HG03060 (cell line): Measurements from ENCODE around the gene USP15.
"Not testable (repeated sequence)": the region's sequence is repeated elsewhere in the genome, so short reads cannot be mapped to it uniquely, and the experiment has no call there.

Experiments
- ATAC-seq: cut with Tn5 transposase; IDR thresholded peaks from one replicate; pipeline ENCODE4 v1.9.1; 2021; ENCODE audit warnings: low read depth, moderate number of reproducible peaks; ENCODE audit not compliant: unreplicated experiment

USP15 gene

GRCh38 chr12:62313727-62314380 lies 53.6 kb downstream of the USP15 start:
- no peak for ATAC-seq

- ATAC-seq = no peak
These were observed 56.8 kb downstream of the USP15 start for GRCh38 chr12:62317017-62317416.

GRCh38 chr12:62319058-62319457 lies 58.9 kb downstream of the USP15 start:
- ATAC-seq = no peak

GRCh38 chr12:62320054-62320453 lies 59.9 kb downstream of the USP15 start:
- no peak for ATAC-seq

GRCh38 chr12:62323386-62323785 lies 63.2 kb downstream of the USP15 start:
- ATAC-seq = no peak

GRCh38 chr12:62328296-62328921 lies 68.2 kb downstream of the USP15 start:
- ATAC-seq = no peak

GRCh38 chr12:62331306-62331705 lies 71.1 kb downstream of the USP15 start:
- ATAC-seq = peak; percentile 67

- ATAC-seq = no peak
These were observed 72.4 kb downstream of the USP15 start for GRCh38 chr12:62332598-62332997.

- ATAC-seq = no peak
These were observed 74.9 kb downstream of the USP15 start for GRCh38 chr12:62335057-62335456.

GRCh38 chr12:62335796-62336195 lies 75.6 kb downstream of the USP15 start:
- no peak for ATAC-seq

GRCh38 chr12:62337643-62338042 lies 77.4 kb downstream of the USP15 start:
- ATAC-seq = not testable (repeated sequence)

GRCh38 chr12:62342614-62343303 lies 82.6 kb downstream of the USP15 start:
- ATAC-seq = not testable (repeated sequence)

GRCh38 chr12:62343304-62344120 lies 83.3 kb downstream of the USP15 start:
- not testable (repeated sequence) for ATAC-seq

GRCh38 chr12:62344731-62345556 lies 84.7 kb downstream of the USP15 start:
- ATAC-seq = not testable (repeated sequence)

- no peak for ATAC-seq
These were observed 85.5 kb downstream of the USP15 start for GRCh38 chr12:62345667-62346066.

GRCh38 chr12:62346817-62347216 lies 86.6 kb downstream of the USP15 start:
- no peak for ATAC-seq

GRCh38 chr12:62347922-62348650 lies 87.9 kb downstream of the USP15 start:
- no peak for ATAC-seq

- no peak for ATAC-seq
These were observed 90.3 kb downstream of the USP15 start for GRCh38 chr12:62350554-62350953.

- ATAC-seq = no peak
These were observed 91.1 kb downstream of the USP15 start for GRCh38 chr12:62351326-62351725.
